ENCODE measurements around the gene GLOD4. TPM values are rescaled to one million over a fixed set of nuclear protein-coding genes. Genes with fewer than 3 reads are reported as not detected.
"Not testable (repeated sequence)": the region's sequence is repeated elsewhere in the genome, so short reads cannot be mapped to it uniquely, and the experiment has no call there.

Gene GLOD4
- polyA plus RNA-seq (ENCODE audit: insufficient read length) = 57.9 TPM

DNA sequence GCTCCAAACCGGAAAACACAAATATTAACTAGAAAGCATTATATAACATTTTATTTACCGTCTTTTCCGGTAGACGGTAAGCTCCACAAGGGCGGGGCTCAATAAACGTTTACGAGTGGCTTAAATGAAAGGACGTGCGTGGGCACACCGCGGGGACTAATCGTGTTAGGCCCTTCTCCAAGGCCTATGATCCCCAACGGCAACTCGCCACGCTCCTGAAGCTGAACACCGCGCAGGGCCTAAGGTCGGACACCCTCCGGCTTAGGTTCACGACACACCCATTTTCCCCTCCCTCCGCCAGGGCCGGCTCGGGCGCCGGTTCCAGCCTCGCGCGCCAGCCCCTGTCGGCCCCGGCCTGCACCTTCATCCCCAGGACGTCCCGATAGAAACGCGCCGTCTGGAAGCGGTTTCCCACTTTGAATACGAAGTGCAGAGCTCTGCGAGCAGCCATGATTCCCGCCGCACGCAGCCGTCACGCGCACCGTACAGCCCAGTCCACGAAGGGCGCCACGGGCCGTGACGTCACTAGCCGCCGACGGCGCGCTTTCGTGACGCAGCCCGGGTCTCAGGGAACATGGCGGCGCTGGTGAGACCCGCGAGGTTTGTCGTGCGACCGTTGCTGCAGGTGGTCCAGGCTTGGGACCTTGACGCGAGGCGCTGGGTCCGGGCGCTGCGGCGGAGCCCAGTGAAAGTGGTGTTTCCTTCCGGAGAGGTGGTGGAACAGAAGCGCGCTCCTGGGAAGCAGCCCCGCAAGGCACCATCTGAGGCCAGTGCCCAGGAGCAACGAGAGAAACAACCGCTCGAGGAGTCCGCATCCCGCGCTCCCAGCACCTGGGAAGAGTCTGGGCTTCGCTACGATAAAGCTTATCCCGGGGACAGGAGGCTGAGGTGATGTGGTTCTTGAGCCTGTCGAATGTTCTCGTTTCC is at the start of gene GLOD4, which contains the start of gene MRM3:
GLOD4 (minus strand) TSS at position 476 of the 927 bp plus-strand sequence; CDS start at position 451, 25 bp downstream.
MRM3 (plus strand) TSS at position 549 of the 927 bp plus-strand sequence; CDS start at position 575, 26 bp downstream.
- DNase-seq = peak; percentile 96

DNA sequence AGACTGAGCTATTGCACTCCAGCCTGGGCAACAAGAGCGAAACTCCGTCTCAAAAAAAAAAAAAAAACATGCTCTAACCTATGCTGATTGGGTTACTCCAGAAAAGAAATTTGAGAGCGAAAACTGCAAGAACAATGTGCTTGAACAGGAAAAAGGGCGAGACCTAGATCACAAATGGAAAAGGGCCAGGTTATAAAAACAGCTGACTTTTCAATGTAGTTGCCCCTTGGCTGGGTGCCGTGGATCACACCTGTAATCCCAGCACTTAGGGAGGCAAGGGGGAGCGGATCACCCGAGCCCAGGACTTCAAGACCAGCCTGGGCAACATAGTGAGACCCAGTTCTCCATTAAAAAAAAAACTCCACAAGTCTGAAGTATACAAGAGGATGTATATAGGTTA is 48.9 kb upstream of the GLOD4 start:
- no peak for DNase-seq

DNA sequence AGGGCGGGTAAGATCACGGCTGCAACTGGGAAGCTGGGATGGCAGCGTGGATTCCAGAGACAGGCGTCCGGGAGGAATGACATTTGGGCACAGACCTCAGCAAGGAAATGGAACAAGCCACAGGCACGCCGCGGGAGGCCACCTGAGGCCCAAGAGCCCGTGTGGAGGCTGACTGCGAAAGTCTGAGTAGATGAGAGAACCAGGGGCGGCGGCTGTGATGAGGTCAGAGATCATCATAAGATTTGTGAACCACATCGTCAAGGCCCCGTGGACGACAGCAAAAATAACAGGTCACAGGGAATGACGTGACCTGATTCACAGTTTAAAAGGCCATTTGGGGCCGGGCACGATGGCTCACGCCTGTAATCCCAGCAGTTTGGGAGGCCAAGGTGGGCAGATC is 48.3 kb upstream of the GLOD4 start:
- DNase-seq = no peak

- not testable (repeated sequence) for DNase-seq
Measured at GRCh38 chr17:829614-830013, 47.5 kb upstream of the GLOD4 start.

- no peak for DNase-seq
Measured at GRCh38 chr17:828761-829160, 46.7 kb upstream of the GLOD4 start.

DNA sequence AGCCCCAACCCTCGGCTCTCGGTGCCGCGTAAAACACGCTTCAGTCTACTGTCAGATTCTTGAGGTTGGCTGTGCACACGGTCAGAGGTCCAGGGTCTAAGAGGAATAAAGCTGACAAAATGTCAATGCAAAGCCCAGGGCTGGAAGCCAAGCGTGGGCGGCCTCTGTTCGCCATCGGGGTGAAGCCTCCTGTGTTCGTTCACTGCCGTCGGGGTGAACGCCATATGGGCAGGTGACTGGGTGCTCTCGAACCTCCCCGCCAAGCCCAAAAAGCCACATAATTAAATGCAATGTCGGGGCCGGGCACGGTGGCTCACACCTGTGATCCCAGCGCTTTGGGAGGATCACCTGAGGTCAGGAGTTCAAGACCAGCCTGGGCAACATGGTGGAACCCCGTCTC is 44.7 kb upstream of the GLOD4 start:
- no peak for DNase-seq

DNA sequence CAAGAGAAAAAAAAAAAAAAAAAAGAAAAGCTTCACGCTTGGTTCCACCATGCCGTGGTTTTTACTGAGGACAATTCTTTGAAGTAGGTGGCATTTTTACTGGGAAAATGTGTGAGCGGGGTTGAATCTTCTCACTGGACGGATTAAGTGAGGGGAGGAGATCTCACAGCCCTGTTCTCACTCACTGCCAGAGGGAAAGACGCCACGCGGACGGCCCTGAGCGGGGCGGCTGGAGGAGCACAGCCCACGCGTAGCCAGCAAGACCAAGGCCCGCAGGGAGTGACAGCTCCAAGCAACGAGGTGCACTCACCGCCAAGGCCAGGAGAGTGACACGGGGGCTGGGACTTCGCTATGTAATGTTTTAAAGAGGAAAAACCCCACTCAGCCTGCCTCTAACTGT is 43.1 kb upstream of the GLOD4 start:
- DNase-seq = no peak

DNA sequence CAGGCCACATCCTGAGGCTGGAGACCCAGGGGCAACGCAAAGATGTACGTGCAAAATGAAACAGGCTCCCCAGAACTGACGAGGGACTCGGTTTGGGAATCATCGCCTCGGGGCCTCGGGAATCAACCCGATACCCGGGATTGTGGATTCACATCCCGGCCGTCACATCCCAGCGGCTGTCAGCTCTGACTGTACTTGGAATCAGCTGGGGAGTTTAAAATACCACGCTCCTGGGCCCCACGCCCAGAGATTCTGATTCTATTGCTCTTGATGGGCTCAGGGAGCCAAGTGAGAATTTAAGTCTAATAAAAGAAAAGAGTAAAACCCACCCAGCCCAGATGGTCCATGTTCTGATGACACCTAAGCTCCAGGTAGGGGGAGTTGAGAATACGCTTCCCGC is 42.3 kb upstream of the GLOD4 start:
- DNase-seq = no peak

DNA sequence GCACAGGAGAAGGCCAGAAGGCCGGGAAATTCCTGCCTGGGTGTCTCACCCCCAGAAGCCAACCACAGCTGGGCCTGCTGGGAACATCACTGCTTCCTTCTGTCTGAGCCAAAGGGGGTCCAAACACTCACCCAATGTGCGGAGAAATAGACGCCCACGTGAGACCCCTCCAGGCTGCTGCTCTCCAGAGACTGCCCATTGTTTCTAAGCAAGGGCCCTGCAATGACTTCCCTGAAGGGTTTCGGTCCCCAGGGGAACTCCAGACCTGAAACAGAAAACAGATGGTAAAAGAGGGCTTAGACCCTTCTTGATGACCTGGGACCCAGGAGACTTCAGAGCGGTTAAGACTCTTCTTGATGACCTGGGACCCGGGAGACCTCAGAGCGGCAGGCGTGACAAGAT is 41.4 kb upstream of the GLOD4 start:
- no peak for DNase-seq

GRCh38 chr17:819251-819650 is 37.2 kb upstream of the GLOD4 start:
- no peak for DNase-seq

DNA sequence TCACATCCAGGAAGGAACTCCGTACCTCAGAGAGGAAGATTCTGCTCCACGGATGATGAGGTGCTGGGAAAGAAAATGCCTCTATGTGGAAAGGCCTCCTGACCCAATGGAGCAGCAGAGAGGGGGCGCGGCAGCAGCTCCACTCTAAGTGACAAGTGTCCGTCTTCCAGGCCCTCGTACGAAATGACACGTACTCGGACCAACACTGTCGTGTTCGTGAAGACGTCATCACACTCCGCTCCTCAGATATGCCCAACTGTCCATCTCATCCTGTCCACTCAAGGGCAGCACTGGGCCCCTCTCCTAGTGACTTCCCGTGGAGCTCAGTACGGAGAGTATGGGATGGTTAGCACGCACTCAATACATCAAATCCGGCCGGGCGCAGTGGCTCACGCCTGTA is 32.3 kb upstream of the GLOD4 start:
- DNase-seq = no peak

DNA sequence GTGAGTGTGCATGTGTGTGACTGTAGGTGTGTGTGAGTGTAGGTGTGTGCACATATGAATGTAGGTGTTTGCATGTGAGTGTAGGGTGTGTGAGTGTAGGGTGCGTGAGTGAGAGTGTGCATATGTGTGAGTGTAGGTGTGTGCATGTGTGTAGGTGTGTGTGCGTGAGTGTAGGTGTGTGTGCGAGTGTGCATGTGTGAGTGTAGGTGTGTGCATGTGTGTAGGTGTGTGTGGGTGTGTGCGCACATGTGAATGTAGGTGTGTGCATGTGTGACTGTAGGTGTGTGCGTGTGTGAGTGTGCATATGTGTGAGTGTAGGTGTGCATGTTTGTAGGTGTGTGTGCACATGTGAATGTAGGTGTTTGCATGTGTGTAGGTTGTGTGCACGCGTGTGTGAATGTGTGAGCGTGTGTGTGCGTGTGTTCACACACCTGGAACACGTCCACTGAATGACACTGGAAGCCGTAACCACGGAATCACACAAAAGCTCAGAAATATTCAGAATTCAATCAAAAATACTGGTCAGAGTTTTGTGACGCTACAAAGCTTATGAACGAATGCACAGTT is 30.6 kb upstream of the GLOD4 start:
- no peak for DNase-seq

GRCh38 chr17:811051-811784 is 29.1 kb upstream of the GLOD4 start:
- no peak for DNase-seq

DNA sequence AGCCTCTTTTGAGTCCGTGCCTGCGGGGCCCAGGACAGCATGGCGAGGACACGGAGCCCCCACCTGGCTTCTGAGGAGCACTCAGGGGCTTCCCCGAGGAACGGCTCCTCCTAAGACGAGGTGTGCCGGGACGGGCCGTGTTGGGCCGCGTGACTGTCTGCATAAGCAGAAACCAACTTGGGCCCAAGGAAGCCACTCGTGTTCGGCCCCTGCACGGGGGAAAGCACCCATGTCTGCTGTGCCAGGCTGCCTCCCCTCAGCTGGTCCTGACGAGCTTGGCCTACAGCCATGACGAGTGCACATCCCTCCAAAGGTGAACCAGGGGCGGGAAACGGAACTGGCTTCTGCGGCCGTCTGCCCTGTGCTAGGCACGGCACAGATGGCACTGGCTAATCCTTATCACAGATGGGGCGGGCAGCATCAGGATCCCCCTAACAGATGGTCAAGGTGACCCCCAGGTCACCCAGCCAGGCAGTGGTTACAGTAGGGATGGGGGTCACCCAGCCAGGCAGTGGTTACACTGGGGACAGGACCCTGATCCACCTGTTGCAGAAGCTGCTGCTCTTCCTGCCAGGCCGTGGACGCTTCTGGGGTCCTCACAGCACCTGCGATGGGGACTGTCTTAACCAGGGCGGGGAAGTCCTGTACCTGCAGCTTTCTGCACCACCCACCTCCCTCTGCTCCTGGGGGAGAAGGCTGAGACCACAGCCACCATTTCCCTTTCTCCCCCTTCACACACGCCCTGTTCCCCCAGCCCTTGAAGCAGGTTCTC is 25.6 kb upstream of the GLOD4 start:
- no peak for DNase-seq

- DNase-seq = no peak
Measured at GRCh38 chr17:806781-807522, 24.9 kb upstream of the GLOD4 start.

GRCh38 chr17:806346-806745 is 24.3 kb upstream of the GLOD4 start:
- DNase-seq = no peak

DNA sequence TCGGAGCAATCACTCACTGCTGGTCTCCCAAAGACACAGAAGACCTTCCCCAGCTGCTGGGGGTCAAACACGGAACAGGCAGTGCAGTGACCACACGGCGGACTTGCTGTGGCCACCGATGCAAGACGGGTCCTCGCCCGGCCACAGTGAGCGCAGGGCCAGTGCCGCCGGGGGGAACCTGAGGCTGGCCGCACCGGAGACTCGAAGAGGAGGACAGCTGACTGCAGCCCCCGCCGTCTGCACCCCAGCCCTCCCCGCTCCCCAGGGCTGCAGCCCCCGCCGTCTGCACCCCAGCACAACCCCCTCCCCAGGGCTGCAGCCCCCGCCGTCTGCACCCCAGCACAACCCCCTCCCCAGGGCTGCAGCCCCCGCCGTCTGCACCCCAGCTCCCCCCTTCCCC is 23.8 kb upstream of the GLOD4 start:
- DNase-seq = not testable (repeated sequence)

DNA sequence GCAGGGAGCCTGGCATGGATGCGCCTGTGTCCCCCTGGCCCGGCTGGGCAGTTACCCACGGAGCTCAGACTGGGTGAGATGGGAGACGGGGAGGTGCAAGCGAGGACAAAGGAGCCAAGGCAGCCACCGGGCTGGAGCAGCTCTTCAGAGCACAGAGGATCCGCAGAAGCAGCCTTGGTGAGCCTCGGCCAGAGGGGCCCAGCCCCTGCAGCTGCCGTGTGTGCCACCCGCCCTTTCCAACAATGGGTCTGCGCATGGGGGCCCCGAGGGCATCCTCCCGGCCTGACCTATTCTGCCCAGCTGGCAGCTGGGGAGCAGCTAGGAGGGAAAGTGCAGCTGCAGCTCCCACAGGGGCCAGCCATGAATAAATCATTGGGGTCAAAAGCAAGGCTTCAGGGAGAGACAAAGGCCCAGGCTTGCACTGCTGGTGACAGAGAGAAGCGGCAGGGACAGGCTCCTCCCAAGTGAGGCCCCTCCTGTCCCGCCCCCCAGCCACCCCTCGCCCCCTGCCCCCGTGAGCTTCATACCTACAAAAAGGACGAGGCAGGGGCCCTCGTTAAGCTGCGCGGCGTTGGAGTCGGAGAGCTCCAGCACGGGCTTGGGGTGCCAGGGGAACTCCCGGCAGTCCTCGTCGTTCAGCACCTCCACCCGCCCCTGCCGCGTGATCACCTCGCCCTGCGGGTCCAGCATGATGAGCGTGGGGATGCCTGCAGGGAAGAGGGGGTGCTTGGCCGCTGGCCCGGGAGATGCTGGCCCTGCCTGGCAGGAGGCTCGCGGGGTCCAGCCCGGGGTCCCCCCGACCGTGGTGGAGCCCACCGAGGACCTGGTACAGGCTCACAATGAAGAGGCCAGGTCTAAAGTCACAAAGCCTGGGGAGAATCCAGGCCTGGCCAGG is 22.7 kb upstream of the GLOD4 start:
- no peak for DNase-seq

GRCh38 chr17:802901-803881 is 21.1 kb upstream of the GLOD4 start:
- no peak for DNase-seq

Measured in hindlimb muscle (tissue), 1 donor.